ENCODE measurements around the gene ABLIM1. TPM values are rescaled to one million over a fixed set of nuclear protein-coding genes. Genes with fewer than 3 reads are reported as not detected.

Gene ABLIM1
- total and polyA plus RNA-seq, 5 experiments from 2014 or later, result 267 to 430 (median 388) TPM

DNA sequence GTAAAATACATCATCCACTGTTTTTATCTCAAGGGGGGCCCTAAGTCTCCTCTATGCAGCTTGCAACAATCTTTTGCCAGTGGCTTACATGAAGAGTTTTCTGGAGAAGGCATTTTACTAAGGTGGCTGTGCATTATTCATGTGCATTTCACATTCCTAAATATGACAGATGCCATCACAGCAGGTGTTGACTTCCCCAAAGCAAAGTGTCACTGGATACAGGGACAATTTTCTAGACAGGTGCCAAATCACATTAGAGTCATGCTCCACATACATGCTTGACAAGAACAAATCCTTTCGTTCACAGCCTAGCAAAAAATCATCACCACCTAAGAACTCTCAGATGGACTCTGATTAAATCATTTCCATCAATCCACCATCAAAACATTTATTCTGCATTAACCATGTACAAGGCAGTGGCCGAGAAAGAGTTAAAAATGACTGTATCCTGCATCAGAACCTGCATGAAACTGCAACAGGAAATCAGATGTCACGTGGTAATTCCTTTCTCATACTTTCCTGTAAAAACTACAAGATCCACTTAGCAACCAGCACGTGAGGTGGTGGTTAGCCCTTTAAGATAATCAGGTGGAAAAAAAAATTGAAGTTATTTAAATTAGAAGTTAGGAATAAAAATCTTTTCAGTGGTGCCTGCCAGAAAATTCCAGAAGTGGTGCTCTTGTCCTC, 165.6 kb downstream of the ABLIM1 start:
- H3K27me3 Mint-ChIP-seq, result no peaks in the 10 kb centered on the region
- peaks cover 0 to 2% (median 0%) of the 10 kb centered on the region in 9 donors for H3K9me3 Mint-ChIP-seq
- H3K27ac Mint-ChIP-seq, result peak overlapping the region; percentile 72 to 96 (median 86)
- POLR2A ChIA-PET, result interaction anchor here (0.6 to 3.8 kb wide), 6 partner anchors 15 to 210 kb away, joined by 3 to 25 read pairs (median 4); no protein-coding TSS in a partner anchor
- H3K4me1 Mint-ChIP-seq, result peaks cover 31 to 83% (median 72%) of the 10 kb centered on the region in 4 donors
- H3K4me3 Mint-ChIP-seq, result peak overlapping the region; percentile 56 to 85 (median 74)
- DNase-seq (peak in 5 of 10 donors; percentile 26 to 63 (median 51)), ATAC-seq (peak; percentile 47 to 50)
- H3K36me3 Mint-ChIP-seq, result peaks cover 0 to 70% (median 20%) of the 10 kb centered on the region in 3 donors

DNA sequence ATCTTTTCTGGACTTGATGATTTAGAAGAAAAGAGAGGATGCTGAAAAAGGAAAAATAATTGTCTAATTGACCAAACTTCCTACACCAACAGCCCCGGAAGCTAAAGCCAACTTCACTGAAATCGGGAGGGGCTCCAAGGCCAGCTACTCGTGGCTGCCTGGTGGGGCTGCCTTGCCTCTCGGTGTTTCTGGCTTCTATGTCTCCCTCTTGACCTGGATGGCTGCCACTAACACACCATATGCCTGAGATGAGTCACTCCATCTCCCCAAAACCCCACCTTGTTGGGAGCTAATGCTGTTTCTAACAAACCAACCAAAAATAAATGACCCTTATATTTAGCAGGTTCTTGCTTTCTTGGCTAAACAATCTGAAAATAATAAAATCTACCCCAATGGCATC, 166.1 kb downstream of the ABLIM1 start:
- H3K27me3 Mint-ChIP-seq, result no peaks in the 10 kb centered on the region
- ATAC-seq (no peak), DNase-seq (no peak)
- peaks cover under 1 to 76% (median 25%) of the 10 kb centered on the region in 3 donors for H3K36me3 Mint-ChIP-seq
- H3K4me3 Mint-ChIP-seq, result peak overlapping the region; percentile 56 to 85 (median 74)
- POLR2A ChIA-PET, result interaction anchor here (0.8 to 3.8 kb wide), 6 partner anchors 9 to 53 kb away, joined by 3 to 25 read pairs (median 4); no protein-coding TSS in a partner anchor
- H3K4me1 Mint-ChIP-seq, result peaks cover 31 to 85% (median 72%) of the 10 kb centered on the region in 4 donors
- H3K27ac Mint-ChIP-seq, result peak overlapping the region; percentile 72 to 96 (median 86)
- peaks cover 0 to 2% (median 0%) of the 10 kb centered on the region in 9 donors for H3K9me3 Mint-ChIP-seq

GRCh38 chr10:114491419-114491818, 166.7 kb downstream of the ABLIM1 start:
- POLR2A ChIA-PET, result interaction anchor here (0.7 to 3.8 kb wide), 7 partner anchors 9 to 53 kb away, joined by 3 to 25 read pairs (median 3); no protein-coding TSS in a partner anchor
- Mint-ChIP-seq H3K4me1 (peaks cover 28 to 85% (median 69%) of the 10 kb centered on the region in 4 donors), H3K27ac (peak overlapping the region; percentile 72 to 96 (median 86)), H3K4me3 (peak overlapping the region; percentile 44 to 85 (median 74)), H3K9me3 (peaks cover 0 to 2% (median 0%) of the 10 kb centered on the region in 9 donors), H3K27me3 (no peaks in the 10 kb centered on the region), H3K36me3 (peaks cover 3 to 81% (median 28%) of the 10 kb centered on the region in 3 donors)
- ATAC-seq (no peak), DNase-seq (no peak)

GRCh38 chr10:114489521-114490310, 168.4 kb downstream of the ABLIM1 start:
- peaks cover 13 to 85% (median 34%) of the 10 kb centered on the region in 3 donors for H3K36me3 Mint-ChIP-seq
- peak overlapping the region in 1 of 10 donors; percentile 22 for H3K4me3 Mint-ChIP-seq
- POLR2A ChIA-PET, result interaction anchor here (0.9 to 3.8 kb wide), 2 partner anchors 35 to 37 kb away, joined by 3 to 25 read pairs; no protein-coding TSS in a partner anchor
- H3K4me1 Mint-ChIP-seq, result peaks cover 25 to 73% (median 60%) of the 10 kb centered on the region in 4 donors
- DNase-seq (no peak), ATAC-seq (no peak)
- no peaks in the 10 kb centered on the region for H3K27me3 Mint-ChIP-seq
- H3K9me3 Mint-ChIP-seq, result no peaks in the 10 kb centered on the region
- peak overlapping the region in 7 of 10 donors; percentile 15 to 84 (median 57) for H3K27ac Mint-ChIP-seq

- no peak for DNase-seq
- H3K27ac Mint-ChIP-seq, result peak overlapping the region; percentile 9 to 84 (median 53)
- POLR2A ChIA-PET, result interaction anchor here (1.4 kb wide), 1 partner anchor 9 kb away, joined by 4 read pairs; no protein-coding TSS in a partner anchor
- ATAC-seq, result no peak
- H3K36me3 Mint-ChIP-seq, result peaks cover 13 to 95% (median 42%) of the 10 kb centered on the region in 3 donors
- H3K4me3 Mint-ChIP-seq, result no peak overlapping the region
- no peaks in the 10 kb centered on the region for H3K27me3 Mint-ChIP-seq
- peaks cover 25 to 72% (median 55%) of the 10 kb centered on the region in 4 donors for H3K4me1 Mint-ChIP-seq
- no peaks in the 10 kb centered on the region for H3K9me3 Mint-ChIP-seq
These were observed 170.1 kb downstream of the ABLIM1 start for GRCh38 chr10:114487815-114488536.

DNA sequence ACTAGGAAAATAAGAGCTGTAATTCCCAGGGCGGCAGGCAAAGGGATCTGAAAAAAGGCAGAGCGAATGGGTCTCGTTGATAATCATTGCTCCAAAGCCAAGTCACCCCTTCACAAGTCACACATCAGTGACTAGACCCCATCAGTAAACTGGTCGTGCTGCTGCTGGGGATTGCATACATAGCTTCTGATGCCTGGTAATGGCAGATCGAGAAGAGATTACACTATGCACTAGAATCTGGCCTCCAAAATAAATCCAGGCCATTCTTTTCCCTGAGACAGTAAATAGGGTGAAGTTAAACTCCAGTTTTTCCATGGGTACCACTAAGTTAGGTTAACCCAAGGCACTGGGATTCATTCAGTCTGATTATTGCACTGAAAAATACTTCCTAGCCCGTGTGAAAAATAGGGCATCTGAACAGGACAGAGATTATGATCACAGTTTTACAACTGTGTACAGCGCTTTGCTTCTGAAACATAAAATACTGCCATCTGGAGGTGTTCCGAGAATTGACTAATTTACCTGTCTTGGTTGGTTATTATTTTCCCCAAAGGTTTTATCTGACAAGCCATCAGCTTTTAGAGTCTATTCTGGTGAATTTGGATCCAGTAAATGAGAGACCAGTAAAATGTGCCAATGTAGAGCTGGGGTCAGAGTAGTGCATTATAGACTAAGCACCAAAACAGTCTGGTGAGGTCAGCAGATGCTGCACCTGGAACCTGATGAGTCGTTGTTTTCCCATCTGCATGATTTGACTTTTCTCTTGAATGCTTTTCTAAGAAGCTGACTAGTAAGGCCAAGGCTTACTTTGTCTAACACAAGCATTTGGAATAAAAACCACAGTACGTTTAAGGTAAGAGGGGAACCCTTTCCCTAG, 170.9 kb downstream of the ABLIM1 start:
- Mint-ChIP-seq H3K27ac (peak overlapping the region; percentile 14 to 84 (median 56)), H3K4me1 (peaks cover 18 to 71% (median 48%) of the 10 kb centered on the region in 4 donors)
- no peak for ATAC-seq

GRCh38 chr10:114485696-114486400, 172.2 kb downstream of the ABLIM1 start:
- Mint-ChIP-seq H3K27ac (peak overlapping the region in 9 of 10 donors; percentile 20 to 66 (median 56)), H3K9me3 (no peaks in the 10 kb centered on the region), H3K4me1 (peaks cover 14 to 75% (median 45%) of the 10 kb centered on the region in 4 donors), H3K27me3 (no peaks in the 10 kb centered on the region), H3K4me3 (peak overlapping the region in 1 of 10 donors; percentile 15), H3K36me3 (peaks cover 13 to 100% (median 45%) of the 10 kb centered on the region in 3 donors)
- POLR2A ChIA-PET, result interaction anchor here (0.6 kb wide), 1 partner anchor 332 kb away, joined by 4 read pairs; no protein-coding TSS in a partner anchor
- DNase-seq, result no peak
- no peak for ATAC-seq

More for the DNA sequence above, 170.9 kb downstream of the ABLIM1 start:
- no peak for DNase-seq
- H3K9me3 Mint-ChIP-seq, result no peaks in the 10 kb centered on the region
- POLR2A ChIA-PET, result interaction anchor here (0.9 to 1.4 kb wide), 2 partner anchors 10 to 100 kb away, joined by 3 to 4 read pairs; no protein-coding TSS in a partner anchor
- H3K4me3 Mint-ChIP-seq, result peak overlapping the region in 1 of 10 donors; percentile 2
- H3K36me3 Mint-ChIP-seq, result peaks cover 13 to 99% (median 42%) of the 10 kb centered on the region in 3 donors
- H3K27me3 Mint-ChIP-seq, result no peaks in the 10 kb centered on the region

GRCh38 chr10:114483575-114483974, 174.5 kb downstream of the ABLIM1 start:
- no peaks in the 10 kb centered on the region for H3K27me3 Mint-ChIP-seq
- H3K4me3 Mint-ChIP-seq, result no peak overlapping the region
- DNase-seq (no peak), ATAC-seq (no peak)
- peaks cover 24 to 80% (median 58%) of the 10 kb centered on the region in 4 donors for H3K4me1 Mint-ChIP-seq
- H3K9me3 Mint-ChIP-seq, result no peaks in the 10 kb centered on the region
- POLR2A ChIA-PET, result interaction anchor here (0.9 kb wide), 1 partner anchor 30 kb away, joined by 3 read pairs; no protein-coding TSS in a partner anchor
- H3K27ac Mint-ChIP-seq, result peak overlapping the region; percentile 19 to 90 (median 65)
- H3K36me3 Mint-ChIP-seq, result peaks cover 13 to 99% (median 44%) of the 10 kb centered on the region in 3 donors

GRCh38 chr10:114482480-114483304, 175.4 kb downstream of the ABLIM1 start:
- H3K27ac Mint-ChIP-seq, result peak overlapping the region; percentile 19 to 90 (median 63)
- H3K36me3 Mint-ChIP-seq, result peaks cover 13 to 95% (median 41%) of the 10 kb centered on the region in 3 donors
- H3K4me1 Mint-ChIP-seq, result peaks cover 27 to 79% (median 59%) of the 10 kb centered on the region in 4 donors
- ATAC-seq, result no peak
- no peaks in the 10 kb centered on the region for H3K27me3 Mint-ChIP-seq
- H3K9me3 Mint-ChIP-seq, result no peaks in the 10 kb centered on the region
- no peak overlapping the region for H3K4me3 Mint-ChIP-seq
- POLR2A ChIA-PET, result interaction anchor here (0.9 to 1.9 kb wide), 2 partner anchors 10 to 63 kb away, joined by 3 to 5 read pairs; no protein-coding TSS in a partner anchor
- DNase-seq, result no peak

DNA sequence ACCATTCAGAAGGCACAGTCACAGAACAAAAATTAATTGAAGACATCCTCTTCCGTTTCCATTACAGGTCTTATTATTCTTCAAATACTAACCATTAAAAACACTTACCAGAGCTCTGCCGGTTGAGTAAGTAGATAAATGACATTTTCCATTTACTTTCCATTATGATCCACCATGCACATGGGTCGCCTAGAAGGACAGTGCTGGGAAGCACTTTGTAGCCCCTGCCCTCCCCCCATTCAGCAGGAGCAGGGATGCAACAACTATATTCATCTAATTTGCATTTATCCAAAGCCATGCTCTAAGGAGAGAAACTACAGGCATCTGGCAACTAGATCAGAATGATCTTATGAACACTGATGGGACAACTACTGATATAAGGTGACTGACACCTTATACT, 177.0 kb downstream of the ABLIM1 start:
- POLR2A ChIA-PET, result interaction anchor here (1.2 to 1.9 kb wide), 2 partner anchors 8 to 45 kb away, joined by 3 to 5 read pairs; no protein-coding TSS in a partner anchor
- peak overlapping the region in 2 of 10 donors; percentile 7 to 27 for H3K4me3 Mint-ChIP-seq
- ATAC-seq (no peak), DNase-seq (no peak)
- no peaks in the 10 kb centered on the region for H3K27me3 Mint-ChIP-seq
- H3K36me3 Mint-ChIP-seq, result peaks cover 10 to 87% (median 30%) of the 10 kb centered on the region in 3 donors
- H3K4me1 Mint-ChIP-seq, result peaks cover 34 to 81% (median 64%) of the 10 kb centered on the region in 4 donors
- no peaks in the 10 kb centered on the region for H3K9me3 Mint-ChIP-seq
- H3K27ac Mint-ChIP-seq, result peak overlapping the region; percentile 16 to 84 (median 56)

Measured in naive thymus-derived CD8-positive, alpha-beta T cell (primary cell).